HG03521 (cell line): Measurements from ENCODE around the gene TBX2.

Source experiments
- ATAC-seq: cut with Tn5 transposase; IDR thresholded peaks from one replicate; pipeline ENCODE4 v1.9.1; 2021; ENCODE audit warnings: mild to moderate bottlenecking, moderate library complexity; ENCODE audit not compliant: unreplicated experiment

Gene TBX2

DNA sequence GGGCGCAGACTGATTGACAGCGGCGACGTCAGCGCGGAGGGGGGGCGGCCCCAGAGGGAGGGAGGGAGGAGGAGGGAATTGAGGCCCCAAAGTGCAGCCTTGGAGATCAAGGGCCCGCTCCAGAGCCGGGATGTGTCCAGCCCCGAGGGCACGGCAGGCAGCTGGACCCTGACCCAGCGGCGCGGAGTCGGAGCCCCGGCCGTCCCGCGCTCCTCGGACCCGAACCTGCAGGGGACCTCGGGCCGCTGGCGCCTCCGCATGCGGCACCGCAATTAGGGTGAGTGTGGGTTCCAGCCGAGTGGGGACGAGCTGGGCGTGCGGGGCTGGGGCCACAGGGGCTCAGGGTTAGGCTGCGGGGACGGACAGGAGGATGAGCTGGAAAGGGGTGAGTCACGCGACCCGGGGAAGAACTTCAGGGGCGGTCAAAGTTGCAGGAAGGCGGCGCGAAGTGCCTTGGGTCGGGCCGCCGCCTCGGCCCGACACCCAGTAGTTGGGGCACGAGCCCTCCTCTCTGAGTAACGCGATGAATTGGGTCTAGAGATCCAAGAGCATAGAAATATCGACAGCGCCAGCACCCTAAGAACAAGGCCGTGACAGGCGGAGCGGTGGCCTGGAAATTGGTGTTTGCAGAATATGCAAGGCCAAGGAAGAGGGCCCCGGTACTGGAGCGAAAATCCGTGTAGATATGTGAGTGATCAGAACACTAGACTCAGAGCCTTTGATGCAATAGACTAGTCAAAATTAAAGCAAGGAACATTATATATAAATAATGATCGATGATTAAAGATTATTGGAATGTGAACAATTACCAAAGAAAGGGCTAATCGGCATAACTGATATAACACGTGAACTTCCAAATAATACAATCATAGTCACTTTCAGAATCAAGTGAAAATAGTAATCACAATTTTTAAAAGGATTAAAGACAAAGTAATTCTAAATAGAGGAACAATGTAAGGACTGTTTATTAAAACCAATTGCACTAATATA is 53.0 kb downstream of the TBX2 start, which contains the start of gene TBX4:
TSS of gene TBX4 (plus strand) at position 122 of the 990 bp plus-strand sequence. CDS start 4,069 bp downstream, outside the sequence.
- no peak for ATAC-seq

DNA sequence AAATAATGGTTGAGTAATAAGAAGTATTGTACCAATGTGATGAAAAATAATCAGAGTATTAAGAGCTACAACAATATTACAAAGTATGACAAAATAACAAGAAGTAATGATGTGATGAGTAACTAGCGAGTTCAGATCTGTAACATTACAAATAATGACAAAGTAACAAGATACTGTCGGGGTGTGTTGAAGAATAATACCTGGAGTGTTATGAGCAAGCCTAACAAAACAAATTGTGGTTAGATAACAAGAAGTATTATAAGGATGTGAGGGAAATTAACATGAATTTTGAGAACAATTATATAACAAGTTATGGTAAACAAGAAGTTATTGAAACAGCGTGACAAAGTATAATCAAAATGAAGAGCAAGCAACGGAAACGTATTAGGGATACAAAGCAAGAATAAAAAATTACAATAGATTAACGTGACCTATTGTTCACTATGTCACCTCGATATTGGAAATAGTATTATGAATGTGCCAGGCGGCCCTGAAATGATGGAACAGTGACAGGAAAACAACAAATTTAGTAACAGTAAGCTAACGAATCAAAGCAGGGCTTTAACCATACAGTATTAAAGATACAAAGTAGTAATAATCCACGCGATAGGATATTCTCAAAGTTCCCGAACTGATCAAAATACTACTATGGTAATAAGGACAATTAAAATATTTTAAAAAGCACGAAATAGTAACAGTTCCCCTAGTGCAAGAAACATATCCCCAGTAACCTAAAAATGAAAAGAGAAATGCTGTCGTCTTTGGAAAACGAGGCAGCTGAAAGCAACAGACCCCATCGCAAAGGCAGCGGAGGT is 54.1 kb downstream of the TBX2 start:
- ATAC-seq = no peak

DNA sequence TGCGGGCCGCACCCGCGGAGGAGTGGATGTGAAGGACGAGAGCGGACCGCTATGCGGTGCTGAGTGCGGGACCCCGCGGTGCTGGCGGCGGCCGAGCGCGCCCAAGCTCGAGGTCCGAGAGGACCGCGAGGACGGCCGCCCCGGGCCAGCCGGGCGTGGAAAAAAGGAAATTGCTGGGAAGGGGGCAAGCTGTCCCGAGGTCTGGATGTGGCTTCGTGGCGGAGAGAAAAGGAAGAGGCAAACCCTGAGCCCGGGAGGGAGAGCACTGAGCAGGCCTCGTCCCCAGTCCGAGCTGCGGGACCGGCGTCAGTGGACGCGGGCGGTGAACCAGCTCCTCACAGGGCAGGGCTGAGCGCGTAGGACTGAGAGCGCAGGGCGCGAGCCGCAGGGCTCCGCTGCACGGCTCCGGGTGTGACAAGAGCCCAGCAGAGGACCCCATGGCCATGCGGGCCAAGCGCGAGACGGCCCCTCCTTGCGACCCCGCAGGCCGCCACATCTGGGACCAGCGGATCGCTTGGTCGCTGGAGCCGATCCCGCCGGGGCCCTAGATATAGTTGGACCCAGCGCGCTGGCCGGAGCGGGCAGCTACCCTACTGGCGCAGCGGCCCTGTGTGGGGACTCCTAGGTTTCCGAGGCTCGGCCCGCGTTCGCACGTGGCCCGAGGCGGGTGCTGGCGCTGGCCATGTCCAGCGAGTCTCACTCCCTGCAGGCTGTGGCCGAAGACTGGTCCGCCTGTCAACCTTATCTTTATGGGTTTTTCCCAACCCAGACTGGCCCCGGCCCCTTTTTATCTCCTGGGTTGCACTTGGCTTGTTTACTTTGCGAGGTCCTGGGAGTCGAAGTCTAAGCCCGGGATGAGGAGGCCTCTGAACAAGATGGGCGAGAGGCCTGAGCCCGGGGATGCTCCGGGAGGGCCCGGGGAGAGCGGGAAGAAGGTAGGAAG is 55.0 kb downstream of the TBX2 start:
- no peak for ATAC-seq

DNA sequence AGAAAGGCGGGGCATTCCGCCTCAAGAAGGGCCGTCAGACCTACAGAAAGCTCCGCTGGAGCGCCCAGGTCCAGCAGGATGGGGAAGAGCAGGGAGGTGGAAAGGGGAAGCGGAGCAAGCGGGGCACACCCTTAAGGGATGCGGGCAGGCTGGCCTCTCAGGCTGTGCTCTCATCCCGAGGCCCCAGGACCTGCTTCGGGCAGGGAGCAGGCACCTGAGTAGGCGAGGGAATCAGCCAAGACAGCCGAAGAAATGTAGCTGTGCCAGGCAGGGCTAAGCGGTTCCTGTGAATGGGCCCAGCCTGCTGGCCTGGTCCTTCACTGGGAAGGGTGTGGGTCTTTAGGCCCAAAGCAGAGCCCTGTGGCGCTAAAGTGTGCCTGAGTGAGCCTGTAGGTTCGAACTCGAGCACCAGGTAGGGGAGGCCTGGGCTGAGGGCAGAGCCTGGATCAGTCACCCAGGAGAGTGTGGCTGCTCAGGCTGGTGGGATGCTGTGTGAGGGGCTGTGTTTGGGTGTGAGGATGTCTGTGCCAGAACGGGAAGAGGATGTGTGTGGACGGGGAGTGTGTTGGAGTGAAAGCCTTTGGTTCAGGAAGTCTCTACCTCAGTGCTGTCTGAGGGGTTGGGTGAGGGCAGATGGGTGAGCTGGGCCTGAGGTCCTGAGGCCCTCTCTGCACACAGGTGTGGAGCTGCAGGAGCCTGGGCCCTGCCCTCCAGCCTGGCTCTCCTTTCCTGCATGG is 55.8 kb downstream of the TBX2 start:
- no peak for ATAC-seq

DNA sequence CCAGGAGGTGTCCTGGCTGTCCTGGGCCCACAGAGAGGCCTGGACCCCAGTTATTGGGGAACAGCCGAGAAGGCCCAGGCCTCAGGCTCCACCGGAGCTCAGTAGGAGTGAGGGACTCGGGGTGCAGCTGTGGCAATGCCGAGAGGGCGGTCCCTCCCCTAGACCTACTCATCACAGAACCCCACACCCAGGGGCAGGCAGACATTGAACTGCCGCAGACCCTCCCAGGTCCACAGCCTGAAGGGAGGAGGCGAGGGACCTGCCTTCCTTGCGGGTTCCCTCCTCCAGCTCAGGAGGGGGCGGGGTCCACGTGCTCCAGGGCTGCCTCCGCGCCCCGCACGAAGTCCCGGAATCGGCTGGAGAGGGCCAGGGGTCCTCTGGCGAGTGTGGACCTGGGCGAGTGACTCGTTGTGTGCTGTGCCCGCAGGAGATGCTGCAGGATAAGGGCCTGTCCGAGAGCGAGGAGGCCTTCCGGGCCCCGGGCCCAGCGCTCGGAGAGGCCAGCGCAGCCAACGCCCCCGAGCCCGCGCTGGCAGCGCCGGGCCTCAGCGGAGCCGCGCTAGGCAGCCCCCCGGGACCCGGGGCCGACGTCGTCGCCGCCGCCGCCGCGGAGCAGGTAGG is 56.5 kb downstream of the TBX2 start:
- ATAC-seq = no peak

DNA sequence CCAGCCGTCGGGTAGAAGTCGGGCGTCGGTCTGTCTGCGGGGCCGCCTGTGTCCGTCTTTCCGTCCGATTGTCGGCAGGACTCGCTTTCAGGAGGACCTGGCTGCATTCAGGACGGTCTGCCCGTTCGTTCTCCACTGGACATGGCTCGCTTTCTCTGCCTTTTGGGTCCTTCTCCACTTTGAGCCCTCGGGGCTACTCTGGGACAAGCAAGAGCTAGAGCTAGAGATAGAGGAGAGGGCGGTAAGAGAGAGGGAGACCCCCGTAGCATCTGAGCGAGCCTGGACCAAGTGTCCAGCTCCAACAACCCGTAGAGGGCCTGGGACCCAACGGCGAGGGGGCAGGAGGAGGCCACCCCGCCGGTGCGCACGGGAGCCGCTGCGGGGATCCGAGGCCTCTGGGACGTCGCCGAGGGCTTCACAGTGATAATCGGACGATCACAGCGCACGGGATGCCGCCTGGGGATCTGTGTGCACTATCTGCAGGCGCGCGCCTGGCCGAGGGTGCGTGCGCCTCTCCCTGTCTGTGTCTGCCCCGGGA is 57.1 kb downstream of the TBX2 start:
- no peak for ATAC-seq

DNA sequence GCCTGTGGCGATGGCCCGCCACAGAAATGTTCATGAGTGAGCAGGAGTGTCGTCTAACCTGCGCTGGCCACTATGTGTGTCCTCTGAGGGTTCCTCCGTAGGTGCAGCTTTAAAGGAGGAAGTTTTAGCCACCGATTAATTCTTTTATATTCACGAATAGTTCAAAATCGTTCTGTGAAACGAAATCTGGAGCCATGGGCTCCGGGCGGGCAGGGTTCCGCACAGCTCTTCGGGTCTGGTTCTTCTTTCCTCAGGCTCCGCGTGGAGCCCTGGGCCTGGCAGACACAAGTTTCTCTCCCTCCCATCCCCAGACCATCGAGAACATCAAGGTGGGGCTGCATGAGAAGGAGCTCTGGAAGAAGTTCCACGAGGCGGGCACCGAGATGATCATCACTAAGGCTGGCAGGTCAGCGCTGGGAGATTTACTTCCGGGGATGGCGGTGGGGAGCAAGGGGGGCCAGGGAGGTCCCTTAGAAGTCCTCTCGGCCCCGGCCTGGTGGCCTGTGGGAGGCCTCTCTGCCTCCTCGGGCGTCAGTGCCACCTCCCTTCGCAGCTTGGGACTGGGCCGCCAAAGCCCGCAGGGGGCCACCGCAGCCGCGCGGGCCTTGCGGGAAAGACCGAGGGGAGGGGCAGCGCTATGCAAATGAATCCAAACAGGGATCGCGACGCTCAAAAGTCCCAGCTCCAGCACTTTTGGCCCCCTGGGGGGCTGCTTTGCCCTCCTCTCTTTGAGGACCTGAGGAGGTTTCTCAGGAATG is 57.8 kb downstream of the TBX2 start:
- no peak for ATAC-seq

DNA sequence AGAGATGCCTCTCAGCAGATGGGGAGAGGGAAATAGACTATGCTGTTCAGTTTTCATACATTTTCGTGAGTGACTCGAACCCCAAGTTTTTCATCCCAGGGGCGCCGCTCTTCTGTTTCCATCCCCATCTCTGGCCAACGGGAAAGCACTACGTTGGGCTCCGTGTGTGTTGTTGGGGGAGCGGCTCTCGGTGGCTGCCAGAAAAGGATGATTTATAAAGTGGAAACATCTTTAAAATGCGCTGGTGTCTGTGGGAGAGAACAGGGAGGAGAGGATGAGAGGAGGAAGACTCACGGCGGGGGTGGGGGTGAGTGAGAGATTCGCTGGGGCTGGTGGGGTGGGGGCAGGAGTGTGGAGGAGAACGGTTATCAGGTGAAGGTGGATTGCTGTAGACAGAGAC is 58.4 kb downstream of the TBX2 start:
- no peak for ATAC-seq

DNA sequence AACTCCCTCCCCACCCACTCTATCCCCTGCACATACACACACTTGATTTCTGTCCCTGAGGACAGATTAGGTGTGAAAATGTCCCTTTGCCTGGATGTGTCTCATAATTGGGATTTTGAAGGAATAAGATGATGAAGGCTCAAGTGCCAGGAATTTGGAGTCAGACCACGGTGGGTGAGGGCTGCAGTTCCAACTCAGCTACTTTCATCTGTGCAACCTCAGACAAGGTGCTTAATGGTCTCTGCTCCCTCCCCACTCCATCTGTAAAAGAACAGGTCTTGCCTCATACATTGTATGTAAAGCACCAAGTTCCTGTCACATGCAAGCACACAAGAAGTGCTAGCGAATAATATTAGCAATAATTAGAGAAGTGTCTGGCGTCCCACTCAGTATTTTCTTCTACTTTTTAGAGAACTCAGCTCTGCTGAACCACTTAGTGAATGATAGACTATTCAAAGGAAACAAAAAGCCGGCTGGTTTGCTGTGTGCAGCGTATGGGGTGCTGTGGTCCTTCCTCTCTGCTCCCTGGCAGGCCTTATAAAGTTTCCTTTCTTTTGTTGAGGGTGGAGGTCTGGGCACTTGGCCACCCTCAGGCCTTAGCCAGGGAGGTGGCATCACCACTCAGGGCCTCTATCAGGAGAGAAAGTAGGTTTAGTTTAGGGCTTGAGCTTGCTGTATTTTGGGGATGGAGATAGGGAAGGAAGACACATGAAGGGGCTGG is 58.9 kb downstream of the TBX2 start:
- no peak for ATAC-seq
